Fibroblast of villous mesenchyme (primary cell): ENCODE results near the gene GGACT. TPM values are rescaled to one million over a fixed set of nuclear protein-coding genes. Genes with fewer than 3 reads are reported as not detected.

Source experiments
- DNase-seq: peaks from one replicate; pipeline ENCODE4 v3.0.0-alpha.2; 2010; ENCODE audit warnings: low read depth
- H3K4me3 ChIP-seq: 2 replicates; pipeline ENCODE4 v1.5.1; 2011; ENCODE audit warnings: low read depth, mild to moderate bottlenecking, low read length
- total RNA-seq: library from RNA; depleted of rRNA; stranded (reverse); fragments of >200 nt; gene quantifications from 2 replicates; pipeline ENCODE4 v1.2.3, GENCODE V29; 2012
- TF ChIP-seq, protein P1 (sequence below): IDR thresholded peaks from 2 replicates; pipeline ENCODE4 v1.5.1; 2012; ENCODE audit warnings: low read depth, mild to moderate bottlenecking, low read length; ENCODE audit not compliant: insufficient read depth

The GGACT gene
- total RNA-seq, 1 donor = 8.2 TPM

GRCh38 chr13:100561158-100561499 is 27.5 kb downstream of the GGACT start:
- no peak for DNase-seq
- TF ChIP-seq, protein P1, sequence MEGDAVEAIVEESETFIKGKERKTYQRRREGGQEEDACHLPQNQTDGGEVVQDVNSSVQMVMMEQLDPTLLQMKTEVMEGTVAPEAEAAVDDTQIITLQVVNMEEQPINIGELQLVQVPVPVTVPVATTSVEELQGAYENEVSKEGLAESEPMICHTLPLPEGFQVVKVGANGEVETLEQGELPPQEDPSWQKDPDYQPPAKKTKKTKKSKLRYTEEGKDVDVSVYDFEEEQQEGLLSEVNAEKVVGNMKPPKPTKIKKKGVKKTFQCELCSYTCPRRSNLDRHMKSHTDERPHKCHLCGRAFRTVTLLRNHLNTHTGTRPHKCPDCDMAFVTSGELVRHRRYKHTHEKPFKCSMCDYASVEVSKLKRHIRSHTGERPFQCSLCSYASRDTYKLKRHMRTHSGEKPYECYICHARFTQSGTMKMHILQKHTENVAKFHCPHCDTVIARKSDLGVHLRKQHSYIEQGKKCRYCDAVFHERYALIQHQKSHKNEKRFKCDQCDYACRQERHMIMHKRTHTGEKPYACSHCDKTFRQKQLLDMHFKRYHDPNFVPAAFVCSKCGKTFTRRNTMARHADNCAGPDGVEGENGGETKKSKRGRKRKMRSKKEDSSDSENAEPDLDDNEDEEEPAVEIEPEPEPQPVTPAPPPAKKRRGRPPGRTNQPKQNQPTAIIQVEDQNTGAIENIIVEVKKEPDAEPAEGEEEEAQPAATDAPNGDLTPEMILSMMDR = no peak
- no peak overlapping the region for H3K4me3 ChIP-seq

DNA sequence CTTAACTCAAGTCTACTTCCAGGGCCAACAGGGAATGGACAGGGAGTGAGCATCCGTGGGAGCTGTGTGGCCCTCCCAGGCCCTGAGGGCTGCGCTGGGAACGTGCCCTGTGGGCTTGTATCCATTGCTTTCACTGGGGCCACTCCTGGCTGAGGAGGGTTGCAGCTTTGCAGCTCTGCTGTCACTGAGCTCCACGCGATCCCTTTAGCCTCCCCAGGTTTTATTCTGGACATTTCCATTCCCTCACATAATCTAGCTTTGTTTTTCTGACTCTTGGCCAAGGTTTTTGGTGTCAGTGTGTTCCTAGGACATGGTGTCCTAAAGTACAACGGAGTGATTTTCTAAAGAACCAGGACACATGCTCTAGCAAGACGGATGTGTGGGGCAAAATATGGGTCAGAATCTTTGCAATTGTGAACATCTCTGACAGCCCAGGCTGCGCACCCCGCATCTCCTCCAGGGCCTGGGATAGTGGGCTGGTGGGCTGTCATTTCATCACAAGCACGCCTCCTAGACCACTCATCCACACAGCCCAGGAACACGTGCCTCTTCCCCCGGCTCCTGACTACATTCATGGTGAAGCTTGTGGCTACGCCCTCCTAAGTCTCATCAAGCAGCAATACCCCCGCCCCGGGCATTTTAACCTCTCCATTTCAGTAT is 28.0 kb downstream of the GGACT start:
- DNase-seq = no peak
- TF ChIP-seq, protein P1 = no peak
- no peak overlapping the region for H3K4me3 ChIP-seq

DNA sequence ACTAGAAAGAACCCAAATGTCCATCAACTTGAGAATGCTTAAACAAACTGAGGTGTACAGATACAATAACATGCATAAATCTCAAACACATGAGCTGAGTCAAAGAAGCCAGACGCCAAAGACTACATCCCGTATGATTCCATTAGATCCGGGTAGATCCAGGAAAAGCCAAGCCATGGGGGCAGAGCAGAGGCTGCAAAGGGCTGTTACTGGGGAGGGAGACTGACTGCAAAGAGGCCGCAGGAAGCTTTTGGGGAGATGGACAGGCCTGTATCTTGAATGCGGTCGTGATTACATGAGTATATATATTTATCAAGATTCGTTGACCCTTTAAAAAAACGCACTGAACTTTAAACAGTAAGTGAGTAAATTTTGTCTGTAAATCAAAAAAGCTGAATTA is 28.7 kb downstream of the GGACT start:
- DNase-seq = no peak
- no peak overlapping the region for H3K4me3 ChIP-seq
- TF ChIP-seq, protein P1 = no peak

DNA sequence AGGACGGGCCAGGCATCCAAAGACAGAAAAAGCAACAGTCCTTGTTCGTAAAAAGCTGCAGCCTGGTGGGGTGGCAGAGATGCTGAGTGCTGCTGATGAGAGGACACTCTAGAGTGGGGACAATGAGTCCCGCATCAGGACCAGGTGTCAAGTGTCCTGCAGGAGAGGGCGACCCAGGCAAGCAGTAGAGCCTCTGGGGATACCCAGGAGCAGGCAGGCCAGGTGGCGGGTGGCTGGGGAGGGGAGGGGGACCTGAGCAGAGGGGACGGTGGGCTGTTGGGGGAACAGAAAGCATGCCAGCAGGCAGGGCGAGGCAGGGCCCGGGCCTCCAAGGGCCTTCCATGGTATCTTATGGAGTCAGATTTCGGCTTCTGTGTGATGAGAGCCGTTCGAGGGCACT is 35.8 kb downstream of the GGACT start:
- no peak for DNase-seq
- TF ChIP-seq, protein P1 = no peak
- H3K4me3 ChIP-seq = no peak overlapping the region

GRCh38 chr13:100549316-100549715 is 39.3 kb downstream of the GGACT start:
- no peak overlapping the region for H3K4me3 ChIP-seq
- DNase-seq = no peak
- TF ChIP-seq, protein P1 = no peak

DNA sequence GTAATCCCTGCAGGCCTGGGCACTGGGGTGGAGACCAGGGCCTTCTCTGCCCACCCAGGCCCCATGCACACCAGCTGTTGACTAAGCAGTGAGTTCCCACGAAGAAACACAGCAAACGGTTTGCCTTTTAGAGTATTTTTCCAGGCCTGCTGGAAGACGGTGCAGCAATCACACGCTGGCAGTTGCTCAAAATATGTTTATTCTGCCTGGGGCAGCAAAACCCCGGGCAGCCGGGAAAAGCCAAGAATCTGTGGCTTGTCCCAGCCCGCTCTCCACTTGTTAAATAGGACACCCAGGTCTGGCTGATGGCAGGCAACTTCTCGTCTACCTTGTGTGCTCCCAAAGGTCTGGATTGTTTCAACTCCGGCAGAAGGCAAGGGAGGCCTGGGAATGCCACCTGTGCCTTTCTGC is 40.8 kb downstream of the GGACT start:
- no peak overlapping the region for H3K4me3 ChIP-seq
- peak; percentile 61 for DNase-seq
- TF ChIP-seq, protein P1 = no peak
